ENCODE measurements around the gene JUNB.
A peak's percentile ranks its signal among the peaks of the same experiment; 100 is the strongest.

The JUNB gene

DNA sequence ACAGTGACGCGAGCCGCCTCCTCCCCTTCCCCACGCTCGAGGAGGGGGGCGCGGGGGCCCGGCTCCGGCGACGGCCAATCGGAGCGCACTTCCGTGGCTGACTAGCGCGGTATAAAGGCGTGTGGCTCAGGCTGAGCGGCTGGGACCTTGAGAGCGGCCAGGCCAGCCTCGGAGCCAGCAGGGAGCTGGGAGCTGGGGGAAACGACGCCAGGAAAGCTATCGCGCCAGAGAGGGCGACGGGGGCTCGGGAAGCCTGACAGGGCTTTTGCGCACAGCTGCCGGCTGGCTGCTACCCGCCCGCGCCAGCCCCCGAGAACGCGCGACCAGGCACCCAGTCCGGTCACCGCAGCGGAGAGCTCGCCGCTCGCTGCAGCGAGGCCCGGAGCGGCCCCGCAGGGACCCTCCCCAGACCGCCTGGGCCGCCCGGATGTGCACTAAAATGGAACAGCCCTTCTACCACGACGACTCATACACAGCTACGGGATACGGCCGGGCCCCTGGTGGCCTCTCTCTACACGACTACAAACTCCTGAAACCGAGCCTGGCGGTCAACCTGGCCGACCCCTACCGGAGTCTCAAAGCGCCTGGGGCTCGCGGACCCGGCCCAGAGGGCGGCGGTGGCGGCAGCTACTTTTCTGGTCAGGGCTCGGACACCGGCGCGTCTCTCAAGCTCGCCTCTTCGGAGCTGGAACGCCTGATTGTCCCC lies at the start of gene JUNB:
Gene JUNB, plus strand, starts transcription at position 142 of the 706 bp plus-strand sequence. Its CDS starts 286 bp downstream, at position 428.
- DNase-seq (ENCODE audit: low read depth in 3 of 3), result peak; percentile 93 to 96 (median 95)

DNA sequence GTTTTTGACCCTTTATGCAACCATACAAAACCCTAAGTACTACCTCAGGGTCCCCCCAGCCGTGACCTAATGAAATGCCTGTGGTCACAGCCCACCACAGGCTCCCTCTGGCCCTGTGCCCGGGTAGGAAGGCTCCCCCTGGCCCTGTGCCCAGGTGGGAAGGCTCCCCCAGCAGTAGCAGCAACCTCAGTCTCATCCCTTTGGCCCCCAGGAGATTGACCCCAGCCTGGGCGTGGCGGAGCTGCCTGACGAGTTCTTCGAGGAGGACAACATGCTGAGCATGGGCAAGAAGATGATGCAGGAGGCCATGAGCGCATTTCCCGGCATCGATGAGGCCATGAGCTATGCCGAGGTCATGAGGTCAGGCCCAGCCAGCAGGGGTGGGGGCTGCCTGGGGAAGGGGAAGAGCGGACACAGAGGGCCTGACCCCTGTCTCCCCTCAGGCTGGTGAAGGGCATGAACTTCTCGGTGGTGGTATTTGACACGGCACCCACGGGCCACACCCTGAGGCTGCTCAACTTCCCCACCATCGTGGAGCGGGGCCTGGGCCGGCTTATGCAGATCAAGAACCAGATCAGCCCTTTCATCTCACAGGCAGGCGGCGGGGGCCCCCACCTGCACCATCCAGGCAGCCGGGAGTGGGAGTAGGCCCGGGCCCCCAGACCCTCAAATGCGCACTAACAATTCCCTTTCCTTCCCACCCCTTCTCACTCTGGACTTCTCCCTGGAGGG lies 46.0 kb upstream of the JUNB start:
- no peak for DNase-seq (ENCODE audit: low read depth in 3 of 3)

GRCh38 chr19:12748489-12748888 lies 42.8 kb upstream of the JUNB start:
- DNase-seq (ENCODE audit: low read depth in 3 of 3), result no peak

DNA sequence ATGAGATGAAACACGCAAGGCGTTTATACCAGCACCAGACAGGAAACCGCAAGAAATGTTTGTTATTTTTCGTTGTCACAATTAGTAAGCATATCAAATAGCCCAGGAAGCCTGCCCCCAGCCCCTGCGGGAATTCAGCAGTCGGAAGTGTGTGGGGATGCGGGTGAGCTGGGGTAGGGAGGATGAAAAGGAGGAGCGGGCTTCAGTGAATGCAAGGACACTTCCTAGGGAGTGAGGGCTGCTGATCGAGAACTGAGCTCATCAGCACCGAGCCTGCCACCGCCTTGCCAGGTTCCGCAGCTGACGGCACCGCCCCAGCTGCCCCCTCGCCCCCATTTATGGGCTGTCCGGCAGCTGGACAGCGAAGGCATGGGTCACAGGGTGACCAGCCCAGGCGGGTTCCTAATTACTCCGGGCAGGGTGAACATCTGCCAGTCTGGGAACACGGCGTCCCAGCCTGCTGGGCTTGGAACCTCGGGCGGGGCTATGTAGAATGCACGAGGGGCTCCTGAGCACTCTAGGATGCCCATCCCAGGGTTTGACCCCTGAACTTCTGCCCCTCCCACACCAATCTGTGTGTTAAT lies 41.3 kb upstream of the JUNB start:
- no peak for DNase-seq (ENCODE audit: low read depth in 3 of 3)

GRCh38 chr19:12750851-12751250 lies 40.4 kb upstream of the JUNB start:
- DNase-seq (ENCODE audit: low read depth in 3 of 3), result no peak

- DNase-seq (ENCODE audit: low read depth in 3 of 3), result no peak
Measured at GRCh38 chr19:12751635-12752034, 39.7 kb upstream of the JUNB start, which contains the start of gene BEST2. BEST2 (plus strand) TSS chr19:12751791; CDS start chr19:12752593, 802 bp downstream.

DNA sequence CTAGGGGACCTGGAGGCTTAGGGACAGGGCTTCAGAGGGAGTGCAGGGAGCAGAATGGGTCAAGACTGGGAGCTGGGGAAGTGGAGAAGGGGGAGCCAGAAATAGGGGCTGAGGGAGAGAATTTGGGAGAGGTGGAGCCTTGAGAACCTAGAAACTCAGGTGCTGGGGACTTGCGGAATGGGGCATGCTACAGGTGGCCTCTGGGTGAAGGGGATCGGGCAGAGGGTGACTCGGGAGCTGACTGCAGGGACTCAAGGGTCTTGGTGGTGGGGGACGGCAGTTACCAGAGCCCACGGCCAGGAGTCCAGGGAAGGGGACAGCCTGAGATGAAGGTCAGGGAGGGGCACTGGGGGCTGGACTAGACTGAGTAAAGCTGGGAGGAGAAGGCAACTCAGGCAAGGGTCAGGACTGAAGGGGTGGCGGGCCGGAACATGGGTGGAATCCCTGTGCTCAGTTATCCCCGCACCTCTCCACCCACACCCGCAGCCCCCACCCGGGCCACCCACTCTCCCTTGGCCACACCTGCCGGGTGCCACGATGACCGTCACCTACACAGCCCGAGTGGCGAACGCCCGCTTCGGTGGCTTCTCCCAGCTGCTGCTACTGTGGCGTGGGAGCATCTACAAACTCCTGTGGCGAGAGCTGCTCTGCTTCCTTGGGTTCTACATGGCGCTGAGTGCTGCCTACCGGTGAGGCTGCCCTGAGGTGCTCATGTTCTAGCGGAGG lies 39.1 kb upstream of the JUNB start:
- DNase-seq (ENCODE audit: low read depth in 3 of 3), result no peak

GRCh38 chr19:12754465-12755196 lies 36.7 kb upstream of the JUNB start:
- DNase-seq (ENCODE audit: low read depth in 3 of 3), result no peak

DNA sequence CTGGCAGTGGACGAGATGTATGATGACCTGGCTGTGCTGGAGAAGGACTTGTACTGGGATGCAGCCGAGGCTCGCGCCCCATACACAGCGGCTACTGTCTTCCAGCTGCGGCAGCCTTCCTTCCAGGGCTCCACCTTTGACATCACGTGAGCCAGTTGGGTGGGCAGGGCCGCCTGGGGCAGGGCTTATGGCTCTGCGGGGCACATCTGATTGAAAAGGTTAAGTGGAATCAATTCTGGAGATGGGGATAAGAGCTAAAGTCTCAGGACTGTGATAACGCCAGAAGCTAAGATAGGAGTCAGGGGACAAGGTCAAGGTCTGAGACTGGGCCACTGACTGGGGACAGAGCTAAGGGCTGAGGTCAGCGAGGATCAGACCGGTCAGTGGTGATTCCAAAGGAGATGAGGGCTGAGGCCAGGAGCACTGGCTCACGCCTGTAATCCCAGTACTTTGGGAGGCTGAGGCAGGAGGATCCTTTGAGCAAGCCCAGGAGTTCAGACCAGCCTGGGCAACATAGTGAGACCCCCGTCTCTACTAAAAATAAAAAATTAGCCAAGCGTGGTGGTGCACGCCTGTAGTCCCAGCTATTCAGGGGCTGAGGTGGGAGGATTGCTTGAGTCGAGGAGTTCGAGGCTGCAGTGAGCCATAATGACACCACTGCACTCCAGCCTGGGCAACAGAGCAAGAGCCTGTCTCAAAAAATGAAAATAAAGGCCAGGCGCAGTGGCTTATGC lies 35.0 kb upstream of the JUNB start:
- DNase-seq (ENCODE audit: low read depth in 3 of 3), result no peak

GRCh38 chr19:12757544-12758274 lies 33.6 kb upstream of the JUNB start:
- peak in 2 of 3 experiments; percentile 47 to 65 for DNase-seq (ENCODE audit: low read depth in 3 of 3)

GRCh38 chr19:12759686-12760085 lies 31.6 kb upstream of the JUNB start:
- no peak for DNase-seq (ENCODE audit: low read depth in 3 of 3)

DNA sequence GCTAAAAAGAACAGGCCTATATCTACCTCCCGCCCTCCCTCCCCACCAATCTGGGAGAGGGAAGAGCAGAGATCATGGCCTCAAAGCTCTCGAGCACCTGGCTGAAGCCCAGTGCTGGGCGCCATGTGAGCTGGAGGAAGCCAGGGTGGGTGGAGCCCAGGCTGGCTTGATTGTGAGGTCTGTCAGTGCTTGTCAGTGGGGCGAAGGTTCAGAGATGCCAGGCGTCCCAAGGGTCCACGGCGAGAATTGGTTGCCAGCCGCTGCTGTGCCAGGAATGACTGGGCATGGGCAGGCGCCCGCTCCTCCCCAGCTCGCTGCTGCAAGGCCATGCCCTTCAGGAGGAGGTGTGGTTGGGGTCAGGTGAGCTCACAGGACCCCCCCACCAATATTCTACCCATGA lies 28.2 kb upstream of the JUNB start:
- DNase-seq (ENCODE audit: low read depth in 3 of 3), result no peak

DNA sequence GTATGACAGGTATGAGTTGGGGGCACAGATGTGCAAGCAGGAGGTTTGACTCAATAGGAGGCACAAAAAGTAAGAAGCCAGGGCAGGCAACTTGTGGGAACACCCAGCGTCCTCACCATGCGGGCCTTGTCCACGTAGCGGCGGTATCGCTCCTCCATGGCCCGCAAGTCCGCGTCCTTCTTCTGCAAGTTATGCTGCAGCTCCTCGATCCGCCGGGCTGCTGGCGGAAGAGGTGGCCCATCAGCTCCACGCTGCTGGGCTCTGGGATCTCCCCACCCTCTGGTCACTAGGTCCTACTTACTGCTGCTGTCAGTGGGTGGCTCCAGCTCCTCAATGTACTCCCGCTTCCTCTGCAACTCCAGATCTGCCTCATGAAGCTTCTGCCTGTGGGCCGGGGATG lies 26.6 kb upstream of the JUNB start:
- DNase-seq (ENCODE audit: low read depth in 3 of 3), result no peak

- peak in 1 of 3 experiments; percentile 70 for DNase-seq (ENCODE audit: low read depth in 3 of 3)
Measured at GRCh38 chr19:12766051-12766521, 25.2 kb upstream of the JUNB start.

DNA sequence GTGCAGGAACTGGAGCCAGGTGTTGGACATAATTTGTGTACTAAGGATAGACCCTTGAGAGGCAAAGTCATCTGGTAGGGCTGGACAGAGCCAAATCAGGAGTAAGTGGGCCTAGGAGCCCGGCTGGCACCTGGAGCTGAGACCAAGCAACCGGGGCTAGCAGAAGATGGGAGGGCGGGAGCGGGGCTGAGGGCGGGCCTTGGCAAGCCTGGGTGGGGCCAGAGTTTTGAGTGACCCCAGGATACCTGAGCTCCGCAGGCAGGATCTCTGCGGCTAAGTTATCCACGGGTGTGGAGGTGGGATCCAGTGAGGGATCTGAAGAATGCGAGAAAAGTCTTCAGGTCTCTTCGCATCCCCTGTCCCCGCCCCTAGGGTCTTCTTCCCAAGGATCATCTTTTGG lies 24.1 kb upstream of the JUNB start:
- no peak for DNase-seq (ENCODE audit: low read depth in 3 of 3)

GRCh38 chr19:12767666-12768065 lies 23.6 kb upstream of the JUNB start:
- DNase-seq (ENCODE audit: low read depth in 3 of 3), result no peak

DNA sequence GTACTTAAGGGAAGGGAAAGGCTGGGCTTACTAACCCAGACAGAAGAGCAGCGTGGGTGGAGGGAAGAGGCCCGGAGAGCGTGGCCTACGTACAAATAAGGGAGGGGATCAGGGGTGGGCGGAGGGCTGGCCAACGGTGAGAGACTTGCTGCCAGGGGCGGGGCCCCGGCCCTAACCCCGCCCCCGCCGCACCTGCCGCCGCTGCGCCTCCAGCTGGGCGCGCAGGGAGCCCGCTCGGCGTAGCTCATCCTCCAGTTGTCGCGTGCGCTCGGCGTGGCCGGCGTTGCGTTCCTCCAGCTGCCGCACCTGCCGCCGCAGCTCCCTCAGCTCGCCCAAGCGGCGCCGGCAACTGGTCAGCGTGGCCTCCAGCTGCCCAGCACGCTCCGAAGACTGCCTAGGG lies 21.6 kb upstream of the JUNB start:
- DNase-seq (ENCODE audit: low read depth in 3 of 3), result peak in 1 of 3 experiments; percentile 67

- DNase-seq (ENCODE audit: low read depth in 3 of 3), result no peak
Measured at GRCh38 chr19:12770922-12771321, 20.4 kb upstream of the JUNB start.

DNA sequence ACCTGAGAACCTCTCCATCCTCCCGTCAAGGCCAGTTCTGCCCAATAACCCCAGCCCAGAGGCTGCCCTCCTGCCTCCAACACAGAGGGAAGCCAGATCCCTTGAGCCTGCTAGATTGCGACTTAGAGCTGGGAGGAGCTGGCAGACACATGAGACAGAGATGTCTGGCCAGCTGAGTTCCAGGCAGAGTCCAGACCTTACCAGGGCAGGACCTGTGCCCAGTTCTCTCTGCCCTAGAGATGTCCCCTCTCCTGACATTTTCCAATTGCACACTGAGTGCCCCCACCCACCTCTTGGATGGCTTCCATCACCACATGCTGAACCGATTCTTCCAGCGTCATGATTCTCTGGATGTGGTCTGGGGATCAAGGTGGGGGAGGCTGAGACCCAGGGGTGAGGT lies 19.0 kb upstream of the JUNB start:
- no peak for DNase-seq (ENCODE audit: low read depth in 3 of 3)

GRCh38 chr19:12773571-12773970 lies 17.7 kb upstream of the JUNB start:
- no peak for DNase-seq (ENCODE audit: low read depth in 3 of 3)

All from stimulated activated CD4-positive, alpha-beta T cell treated with anti-CD3 and anti-CD28 coated beads, TNF-alpha, amount 100 ng/mL, for 24 hours (primary cell).